H1 (cell line): ENCODE measurements around the gene CAMTA1. TPM values are rescaled to one million over a fixed set of nuclear protein-coding genes. Genes with fewer than 3 reads are reported as not detected.

Experiments used
- BCL11A ChIP-seq, 2 experiments: IDR thresholded peaks; one replicate each; pipeline ENCODE4 v1.6.1; 2011; ENCODE audit warnings: low read depth in 2 of 2, low read length in 2 of 2, mild to moderate bottlenecking in 2 of 2
- EGR1 ChIP-seq: IDR thresholded peaks from 2 replicates; pipeline ENCODE4 v1.6.1; 2011; ENCODE audit warnings: low read depth, low read length, borderline replicate concordance
- JUN ChIP-seq: IDR thresholded peaks from 2 replicates; pipeline ENCODE4 v1.6.1; 2011; ENCODE audit warnings: low read depth, mild to moderate bottlenecking, improper control_type of control experiment, low read length
- PHF8 ChIP-seq: fragments of 200-600 bp; sonication (generic); conservative IDR thresholded peaks from 2 replicates; pipeline ENCODE4 v1.7.1; 2012; ENCODE audit warnings: low read depth, mild to moderate bottlenecking, inconsistent platforms, low read length, moderate library complexity
- RBBP5 ChIP-seq: IDR thresholded peaks from 2 replicates; pipeline ENCODE4 v1.7.1; 2012; ENCODE audit warnings: low read depth, mild to moderate bottlenecking, inconsistent platforms, low read length, moderate library complexity, borderline replicate concordance
- SIN3A ChIP-seq, 2 experiments: IDR thresholded peaks in 1 of 2; conservative IDR thresholded peaks in 1 of 2; 2 replicates each; pipeline ENCODE4 v1.6.1; 2011 to 2012; ENCODE audit warnings: low read length in 2 of 2, improper control_type of control experiment in 1 of 2, low read depth in 1 of 2, mild to moderate bottlenecking in 1 of 2
- SP1 ChIP-seq: IDR thresholded peaks from 2 replicates; pipeline ENCODE4 v1.6.1; 2011; ENCODE audit warnings: low read depth, low read length
- SUZ12 ChIP-seq: fragments of 200-600 bp; sonication (generic); IDR thresholded peaks from 2 replicates; pipeline ENCODE4 v1.6.1; 2012; ENCODE audit warnings: mild to moderate bottlenecking, inconsistent platforms, low read length, moderate library complexity, mixed read lengths
- polyA plus RNA-seq, 7 experiments: library from polyadenylated mRNA; depleted of rRNA in 3 of 7; stranded (reverse) in 5 of 7; unstranded in 2 of 7; fragments of >200 nt in 5 of 7; fragments of 200-250 nt in 2 of 7; gene quantifications; 1 replicate in 5 of 7; 2 replicates in 1 of 7; 4 replicates in 1 of 7; pipeline versions ENCODE4 v1.2.1 to v1.2.3, GENCODE V29; 2011 to 2013; ENCODE audit warnings: missing spikeins in 2 of 7, mixed read lengths in 2 of 7
- total RNA-seq: library from RNA; stranded (reverse); fragmentation: NEBNext Ultra II Directional; extraction: Animal tissue kit (Norgen Biotek cat#: 25700); gene quantifications from 2 replicates; pipeline ENCODE4 v1.2.1, GENCODE V29; 2021

Gene CAMTA1
- total and polyA plus RNA-seq, 2 of the 8 experiments (the other 6 are each of a cell fraction or from before 2014, with no cell fraction given) = 65.0 to 119 TPM

- no peak for TF ChIP-seq JUN
- no peak for TF ChIP-seq SP1
- TF ChIP-seq PHF8 = no peak
- no peak for TF ChIP-seq SUZ12
- TF ChIP-seq EGR1 = no peak
- no peak for TF ChIP-seq SIN3A (conservative IDR thresholded peaks at IDR 0.05 in 1 of 2, IDR thresholded peaks at IDR 0.05 in 1 of 2; ENCODE audit: low read depth in 1 of 2, low read length in 2 of 2)
- TF ChIP-seq BCL11A (IDR thresholded peaks at IDR 0.05; ENCODE audit: low read depth in 2 of 2, low read length in 2 of 2) = no peak
- no peak for TF ChIP-seq RBBP5
Observed at GRCh38 chr1:7106442-7107108, 321.3 kb downstream of the CAMTA1 start (continued).
